NOMO-1 treated with DMSO at 0.1 percent for 48 hours (cell line): Measurements from ENCODE around the gene IL23R.

Source experiments
- DNase-seq: peaks from one replicate; lab custom pipeline; 2025; ENCODE audit not compliant: unreplicated experiment; lab: John Stamatoyannopoulos, UW

Gene IL23R

GRCh38 chr1:67228791-67229190 is 62.5 kb downstream of the IL23R start:
- no peak for DNase-seq

GRCh38 chr1:67230539-67230938 is 64.3 kb downstream of the IL23R start:
- DNase-seq = no peak

- DNase-seq = no peak
Observed at GRCh38 chr1:67236277-67236676, 70.0 kb downstream of the IL23R start.

GRCh38 chr1:67239738-67240137 is 73.5 kb downstream of the IL23R start:
- no peak for DNase-seq

- DNase-seq = no peak
Observed at GRCh38 chr1:67241200-67241746, 75.0 kb downstream of the IL23R start.

GRCh38 chr1:67242016-67242415 is 75.8 kb downstream of the IL23R start:
- DNase-seq = no peak

- no peak for DNase-seq
Observed at GRCh38 chr1:67250051-67250653, 83.9 kb downstream of the IL23R start.

GRCh38 chr1:67256291-67257172 is 90.3 kb downstream of the IL23R start:
- DNase-seq = no peak

GRCh38 chr1:67257173-67257535 is 90.9 kb downstream of the IL23R start:
- no peak for DNase-seq

- DNase-seq = peak; percentile 1
Observed at GRCh38 chr1:67261680-67262079, 95.4 kb downstream of the IL23R start.

- DNase-seq = no peak
Observed at GRCh38 chr1:67262735-67263134, 96.5 kb downstream of the IL23R start.

GRCh38 chr1:67264152-67264551 is 97.9 kb downstream of the IL23R start:
- no peak for DNase-seq

- peak; percentile 35 for DNase-seq
Observed at GRCh38 chr1:67264899-67265298, 98.6 kb downstream of the IL23R start.

- no peak for DNase-seq
Observed at GRCh38 chr1:67269061-67269460, 102.8 kb downstream of the IL23R start.

GRCh38 chr1:67270541-67270940 is 104.3 kb downstream of the IL23R start:
- DNase-seq = no peak

- DNase-seq = no peak
Observed at GRCh38 chr1:67273591-67273990, 107.3 kb downstream of the IL23R start.

- DNase-seq = no peak
Observed at GRCh38 chr1:67274623-67275325, 108.5 kb downstream of the IL23R start.

- no peak for DNase-seq
Observed at GRCh38 chr1:67280696-67281095, 114.4 kb downstream of the IL23R start.

- no peak for DNase-seq
Observed at GRCh38 chr1:67281244-67281643, 115.0 kb downstream of the IL23R start.

GRCh38 chr1:67285780-67286488 is 119.7 kb downstream of the IL23R start:
- DNase-seq = no peak

GRCh38 chr1:67290236-67290635 is 124.0 kb downstream of the IL23R start:
- DNase-seq = no peak
